Astrocyte (in vitro differentiated cells and primary cell): ENCODE data around the gene CMSS1. TPM values are rescaled to one million over a fixed set of nuclear protein-coding genes. Genes with fewer than 3 reads are reported as not detected.

Experiments
- DNase-seq: peaks from one replicate; pipeline ENCODE4 v3.0.0-alpha.2; 2010; ENCODE audit warnings: low read depth
- FAIRE-seq: peaks from 2 replicates; lab custom pipeline; 2011; peaks lifted over from hg19 to GRCh38; lab: Jason Lieb, UNC
- H2AFZ ChIP-seq: 2 replicates; pipeline ENCODE4 v1.6.0; 2012; ENCODE audit warnings: low read depth, low read length, inconsistent platforms
- H3K27ac ChIP-seq: 2 replicates; pipeline ENCODE4 v1.5.1; 2011; ENCODE audit warnings: low read depth, low read length, inconsistent platforms
- H3K27me3 ChIP-seq: 2 replicates; pipeline ENCODE4 v1.6.0; 2011; ENCODE audit warnings: low read length, inconsistent platforms; ENCODE audit not compliant: insufficient read depth
- H3K36me3 ChIP-seq: 2 replicates; pipeline ENCODE4 v1.5.1; 2011; ENCODE audit warnings: low read length, inconsistent platforms; ENCODE audit not compliant: insufficient read depth
- H3K4me1 ChIP-seq: 2 replicates; pipeline ENCODE4 v1.5.1; 2011; ENCODE audit warnings: low read length, inconsistent platforms; ENCODE audit not compliant: insufficient read depth
- H3K4me2 ChIP-seq: 2 replicates; pipeline ENCODE4 v1.6.0; 2012; ENCODE audit warnings: low read length, inconsistent platforms
- H3K4me3 ChIP-seq: 2 replicates; pipeline ENCODE4 v1.5.1; 2011; ENCODE audit warnings: low read depth, mild to moderate bottlenecking, low read length, inconsistent platforms; ENCODE audit not compliant: insufficient read depth
- H3K79me2 ChIP-seq: 2 replicates; pipeline ENCODE4 v1.6.0; 2012; ENCODE audit warnings: mild to moderate bottlenecking, low read length, inconsistent platforms; ENCODE audit not compliant: insufficient read depth
- H3K9ac ChIP-seq: 2 replicates; pipeline ENCODE4 v1.6.0; 2012; ENCODE audit warnings: mild to moderate bottlenecking, low read length, inconsistent platforms
- H3K9me3 ChIP-seq: 2 replicates; pipeline ENCODE4 v1.5.1; 2012; ENCODE audit warnings: low read depth, mild to moderate bottlenecking, low read length, inconsistent platforms; ENCODE audit not compliant: insufficient read depth
- H4K20me1 ChIP-seq: 2 replicates; pipeline ENCODE4 v1.6.0; 2012; ENCODE audit warnings: low read length, inconsistent platforms; ENCODE audit not compliant: insufficient read depth
- H3K27ac Mint-ChIP-seq: one replicate; pipeline ENCODE4 v1.8.0; 2021; ENCODE audit warnings: mild to moderate bottlenecking, mixed read lengths; ENCODE audit not compliant: unreplicated experiment
- H3K27me3 Mint-ChIP-seq: one replicate; pipeline ENCODE4 v1.8.0; 2021; ENCODE audit warnings: low read depth, mixed read lengths; ENCODE audit not compliant: unreplicated experiment
- H3K36me3 Mint-ChIP-seq: one replicate; pipeline ENCODE4 v1.8.0; 2021; ENCODE audit warnings: low read depth, mixed read lengths; ENCODE audit not compliant: unreplicated experiment
- H3K4me1 Mint-ChIP-seq: one replicate; pipeline ENCODE4 v1.8.0; 2021; ENCODE audit warnings: low read depth, mixed read lengths; ENCODE audit not compliant: unreplicated experiment
- H3K4me3 Mint-ChIP-seq: one replicate; pipeline ENCODE4 v1.8.0; 2021; ENCODE audit warnings: mild to moderate bottlenecking, moderate library complexity, mixed read lengths; ENCODE audit not compliant: unreplicated experiment
- H3K9me3 Mint-ChIP-seq: one replicate; pipeline ENCODE4 v1.8.0; 2021; ENCODE audit warnings: mild to moderate bottlenecking, mixed read lengths; ENCODE audit not compliant: unreplicated experiment
- EZH2 ChIP-seq: IDR thresholded peaks from 2 replicates; pipeline ENCODE4 v1.6.1; 2012; ENCODE audit warnings: mild to moderate bottlenecking, low read length, inconsistent platforms; ENCODE audit not compliant: insufficient read depth
- total RNA-seq: library from RNA; stranded (reverse); gene quantifications from 2 replicates; pipeline ENCODE4 v1.2.1, GENCODE V29; 2021
- TF ChIP-seq, protein P1 (sequence below): IDR thresholded peaks from 2 replicates; pipeline ENCODE4 v1.5.1; 2011; ENCODE audit warnings: low read depth, mild to moderate bottlenecking, inconsistent platforms, low read length, moderate library complexity; ENCODE audit not compliant: insufficient read depth

CMSS1 gene
- total RNA-seq, 1 donor from 2014 or later: 12.5 TPM

DNA sequence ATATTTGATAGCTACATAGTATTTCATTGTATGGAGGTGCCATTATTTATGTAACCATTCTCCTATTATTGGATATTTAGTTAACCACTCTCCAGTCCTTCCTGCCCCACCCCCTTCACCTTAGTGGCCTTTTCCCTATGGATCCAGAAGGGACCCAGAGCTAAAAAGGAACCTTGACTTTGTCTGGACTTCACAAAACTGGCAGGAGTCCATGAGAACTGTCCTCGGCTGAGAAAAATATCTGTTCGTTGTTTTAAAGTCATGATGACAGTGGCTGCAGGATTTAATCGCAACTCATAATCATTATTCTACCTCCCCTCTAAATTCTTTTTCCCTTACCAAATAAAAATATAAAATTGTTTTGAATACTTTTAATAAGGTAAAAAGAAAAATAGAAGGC lies 129.7 kb downstream of the CMSS1 start:
- Histone ChIP-seq H3K4me3 (no peak overlapping the region), H3K36me3 (no peaks in the 10 kb centered on the region), H4K20me1 (no peaks in the 10 kb centered on the region), H3K4me2 (no peak overlapping the region), H3K4me1 (peaks cover 25% of the 10 kb centered on the region), H2AFZ (no peak overlapping the region), H3K27me3 (no peaks in the 10 kb centered on the region), H3K9me3 (no peaks in the 10 kb centered on the region), H3K79me2 (no peaks in the 10 kb centered on the region), H3K9ac (no peak overlapping the region), H3K27ac (no peak overlapping the region)
- H3K9me3 Mint-ChIP-seq: no peaks in the 10 kb centered on the region
- H3K27me3 Mint-ChIP-seq: no peaks in the 10 kb centered on the region
- no peak for DNase-seq
- no peaks in the 10 kb centered on the region for H3K36me3 Mint-ChIP-seq
- H3K4me1 Mint-ChIP-seq: peaks cover 47% of the 10 kb centered on the region
- FAIRE-seq: no peak
- H3K27ac Mint-ChIP-seq: no peak overlapping the region
- TF ChIP-seq EZH2: no peak
- TF ChIP-seq, protein P1, sequence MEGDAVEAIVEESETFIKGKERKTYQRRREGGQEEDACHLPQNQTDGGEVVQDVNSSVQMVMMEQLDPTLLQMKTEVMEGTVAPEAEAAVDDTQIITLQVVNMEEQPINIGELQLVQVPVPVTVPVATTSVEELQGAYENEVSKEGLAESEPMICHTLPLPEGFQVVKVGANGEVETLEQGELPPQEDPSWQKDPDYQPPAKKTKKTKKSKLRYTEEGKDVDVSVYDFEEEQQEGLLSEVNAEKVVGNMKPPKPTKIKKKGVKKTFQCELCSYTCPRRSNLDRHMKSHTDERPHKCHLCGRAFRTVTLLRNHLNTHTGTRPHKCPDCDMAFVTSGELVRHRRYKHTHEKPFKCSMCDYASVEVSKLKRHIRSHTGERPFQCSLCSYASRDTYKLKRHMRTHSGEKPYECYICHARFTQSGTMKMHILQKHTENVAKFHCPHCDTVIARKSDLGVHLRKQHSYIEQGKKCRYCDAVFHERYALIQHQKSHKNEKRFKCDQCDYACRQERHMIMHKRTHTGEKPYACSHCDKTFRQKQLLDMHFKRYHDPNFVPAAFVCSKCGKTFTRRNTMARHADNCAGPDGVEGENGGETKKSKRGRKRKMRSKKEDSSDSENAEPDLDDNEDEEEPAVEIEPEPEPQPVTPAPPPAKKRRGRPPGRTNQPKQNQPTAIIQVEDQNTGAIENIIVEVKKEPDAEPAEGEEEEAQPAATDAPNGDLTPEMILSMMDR: no peak
- H3K4me3 Mint-ChIP-seq: no peak overlapping the region

DNA sequence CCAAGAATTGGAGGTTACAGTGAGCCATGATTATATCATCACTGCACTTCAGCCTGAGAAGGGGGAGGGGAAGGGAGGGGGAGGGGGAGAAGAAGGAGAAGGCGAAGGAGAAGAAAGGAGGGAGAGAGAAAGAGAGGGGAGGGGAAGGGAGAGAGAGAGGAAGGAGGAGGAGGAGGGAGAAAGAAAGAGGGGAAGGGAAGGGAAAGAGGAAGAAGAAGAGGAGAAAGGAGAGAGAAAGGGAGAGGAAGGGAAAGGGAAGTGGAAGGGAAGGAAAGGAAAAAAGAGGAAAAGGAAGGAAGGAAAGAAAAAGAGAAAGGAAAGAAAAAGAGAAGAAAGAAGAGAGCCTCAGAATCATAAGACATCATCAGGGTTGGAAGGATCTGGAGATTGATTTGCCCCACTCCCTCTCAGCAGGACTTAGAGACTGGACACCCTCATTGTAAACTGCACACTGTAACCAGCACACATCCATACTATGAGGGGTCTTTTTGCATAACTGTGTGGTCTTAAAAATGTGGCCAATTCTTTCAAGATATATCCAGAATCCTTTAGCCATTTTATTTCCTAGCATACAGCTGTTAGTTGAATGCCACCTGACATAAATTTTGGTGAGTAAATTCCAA lies 130.9 kb downstream of the CMSS1 start:
- Histone ChIP-seq H3K4me1 (peaks cover 37% of the 10 kb centered on the region), H3K79me2 (no peaks in the 10 kb centered on the region), H2AFZ (no peak overlapping the region), H3K9me3 (no peaks in the 10 kb centered on the region), H3K4me2 (no peak overlapping the region), H3K9ac (no peak overlapping the region), H3K27me3 (no peaks in the 10 kb centered on the region), H4K20me1 (no peaks in the 10 kb centered on the region), H3K36me3 (no peaks in the 10 kb centered on the region), H3K27ac (no peak overlapping the region), H3K4me3 (no peak overlapping the region)
- H3K4me1 Mint-ChIP-seq: peaks cover 56% of the 10 kb centered on the region
- no peaks in the 10 kb centered on the region for H3K9me3 Mint-ChIP-seq
- H3K36me3 Mint-ChIP-seq: no peaks in the 10 kb centered on the region
- no peak overlapping the region for H3K27ac Mint-ChIP-seq
- TF ChIP-seq, protein P1: no peak
- TF ChIP-seq EZH2: no peak
- DNase-seq (no peak), FAIRE-seq (no peak)
- H3K4me3 Mint-ChIP-seq: no peak overlapping the region
- no peaks in the 10 kb centered on the region for H3K27me3 Mint-ChIP-seq

DNA sequence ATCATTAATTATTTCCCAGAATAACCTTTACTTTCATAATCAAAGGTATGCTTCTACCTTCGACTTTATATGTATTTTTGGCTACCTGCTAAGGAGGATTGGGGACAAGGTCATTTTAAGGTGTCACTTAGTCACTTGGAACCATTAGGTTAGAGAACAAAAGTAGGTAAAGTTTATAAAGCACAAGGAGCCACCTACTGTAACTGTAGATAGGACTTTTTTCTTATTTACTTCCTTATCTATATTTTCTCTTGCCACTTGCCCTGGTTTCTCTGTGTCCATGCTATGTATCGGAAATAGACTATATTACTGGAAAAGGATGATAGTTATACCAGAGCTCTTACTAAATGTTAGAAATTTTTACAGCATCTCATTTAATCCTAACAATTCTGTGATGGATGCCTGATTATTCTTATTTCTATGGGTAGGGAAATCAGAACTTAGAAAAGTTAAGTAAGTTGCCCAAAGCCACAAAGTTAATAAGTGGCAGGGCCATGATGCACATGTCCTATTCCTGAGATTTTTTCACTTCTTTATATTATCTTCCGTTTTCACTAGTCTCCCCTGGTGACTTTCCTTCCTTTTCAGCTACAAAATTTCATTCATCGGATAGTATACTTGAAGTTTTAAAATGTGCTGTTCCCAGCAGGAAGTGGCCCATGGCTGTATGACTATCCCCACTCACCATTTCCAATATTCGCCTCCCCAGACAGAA lies 132.5 kb downstream of the CMSS1 start:
- H3K27ac ChIP-seq: no peak overlapping the region
- H3K9ac ChIP-seq: no peak overlapping the region
- no peak overlapping the region for H3K4me2 ChIP-seq
- DNase-seq (no peak), FAIRE-seq (no peak)
- Mint-ChIP-seq H3K36me3 (no peaks in the 10 kb centered on the region), H3K9me3 (no peaks in the 10 kb centered on the region), H3K27me3 (no peaks in the 10 kb centered on the region), H3K4me1 (peaks cover 51% of the 10 kb centered on the region), H3K4me3 (no peak overlapping the region), H3K27ac (peak overlapping the region; percentile 78)
- H3K4me3 ChIP-seq: no peak overlapping the region
- TF ChIP-seq, protein P1: no peak
- no peak for TF ChIP-seq EZH2
- H3K4me1 ChIP-seq: peaks cover 36% of the 10 kb centered on the region
- no peak overlapping the region for H2AFZ ChIP-seq
- no peaks in the 10 kb centered on the region for H3K9me3 ChIP-seq
- no peaks in the 10 kb centered on the region for H3K27me3 ChIP-seq
- no peaks in the 10 kb centered on the region for H3K36me3 ChIP-seq
- H4K20me1 ChIP-seq: no peaks in the 10 kb centered on the region
- H3K79me2 ChIP-seq: no peaks in the 10 kb centered on the region
